Muscle of back (tissue), 11 donors: ENCODE data around the gene LSAMP. TPM values are rescaled to one million over a fixed set of nuclear protein-coding genes. Genes with fewer than 3 reads are reported as not detected.
A peak's percentile ranks its signal among the peaks of the same experiment; 100 is the strongest.
"Not testable (repeated sequence)": the region's sequence is repeated elsewhere in the genome, so short reads cannot be mapped to it uniquely, and the experiment has no call there.

Source experiments
- DNase-seq, 3 donors: peaks; one replicate each; pipeline versions ENCODE4 v3.0.0 to v3.0.0-alpha.2; 2013
- polyA plus RNA-seq, 10 donors: library from polyadenylated mRNA; unstranded; fragments of 120-200 nt; gene quantifications; one replicate each; pipeline ENCODE4 v1.2.1, GENCODE V29; 2013; ENCODE audit not compliant: insufficient read length in 10 of 10

Gene LSAMP
- polyA plus RNA-seq, 10 donors = 6.6 to 18.1 (median 10.3) TPM

- no peak for DNase-seq
These were observed 676.6 kb downstream of the LSAMP start for GRCh38 chr3:115768661-115769060.

- DNase-seq = no peak
These were observed 678.5 kb downstream of the LSAMP start for GRCh38 chr3:115766587-115767482.

GRCh38 chr3:115761927-115762305 lies 683.4 kb downstream of the LSAMP start:
- DNase-seq = peak; percentile 22 to 51 (median 38)

- DNase-seq = peak in 1 of 3 donors; percentile 9
These were observed 684.6 kb downstream of the LSAMP start for GRCh38 chr3:115760716-115761115.

- DNase-seq = no peak
These were observed 687.1 kb downstream of the LSAMP start for GRCh38 chr3:115758076-115758763.

GRCh38 chr3:115752978-115753377 lies 692.3 kb downstream of the LSAMP start:
- not testable (repeated sequence) for DNase-seq
